H9 (cell line): ENCODE measurements around the gene CDKN3. TPM values are rescaled to one million over a fixed set of nuclear protein-coding genes. Genes with fewer than 3 reads are reported as not detected.

Experiments
- DNase-seq: peaks from one replicate; pipeline ENCODE4 v3.0.0-alpha.2; 2017
- H2AFZ ChIP-seq: one replicate; pipeline ENCODE4 v1.6.1; 2013; ENCODE audit warnings: mild to moderate bottlenecking, low read length, control low read depth, moderate library complexity
- H2AK5ac ChIP-seq: 2 replicates; pipeline ENCODE4 v1.6.1; 2013; ENCODE audit warnings: low read length, control low read depth, mixed read lengths; ENCODE audit not compliant: insufficient read length
- H2BK120ac ChIP-seq: one replicate; pipeline ENCODE4 v1.6.1; 2013; ENCODE audit warnings: low read depth, mild to moderate bottlenecking, low read length, control low read depth, inconsistent platforms; ENCODE audit not compliant: poor library complexity, severe bottlenecking
- H2BK12ac ChIP-seq: 2 replicates; pipeline ENCODE4 v1.6.1; 2013; ENCODE audit warnings: low read length, control low read depth, mixed read lengths, low read depth; ENCODE audit not compliant: insufficient read length
- H2BK15ac ChIP-seq: 2 replicates; pipeline ENCODE4 v1.6.1; 2013; ENCODE audit warnings: low read depth, low read length, control low read depth
- H2BK20ac ChIP-seq: one replicate; pipeline ENCODE4 v1.6.1; 2013; ENCODE audit warnings: low read depth, mild to moderate bottlenecking, low read length, control low read depth, inconsistent platforms; ENCODE audit not compliant: poor library complexity, severe bottlenecking
- H2BK5ac ChIP-seq: 2 replicates; pipeline ENCODE4 v1.6.1; 2013; ENCODE audit warnings: low read length, control low read depth, mixed read lengths; ENCODE audit not compliant: insufficient read length
- H3K14ac ChIP-seq: 2 replicates; pipeline ENCODE4 v1.6.1; 2013; ENCODE audit warnings: low read length, control low read depth; ENCODE audit not compliant: insufficient read depth
- H3K18ac ChIP-seq: 2 replicates; pipeline ENCODE4 v1.6.1; 2013; ENCODE audit warnings: low read depth, mild to moderate bottlenecking, mixed read lengths, low read length, control low read depth; ENCODE audit not compliant: insufficient read length
- H3K23ac ChIP-seq: 2 replicates; pipeline ENCODE4 v1.6.1; 2013; ENCODE audit warnings: low read length, control low read depth, mixed read lengths, low read depth; ENCODE audit not compliant: insufficient read length
- H3K23me2 ChIP-seq: 2 replicates; pipeline ENCODE4 v1.6.1; 2013; ENCODE audit warnings: low read depth, mild to moderate bottlenecking, mixed read lengths, low read length, control low read depth; ENCODE audit not compliant: insufficient read length, poor library complexity, severe bottlenecking
- H3K27ac ChIP-seq: 2 replicates; pipeline ENCODE4 v1.5.1; 2013; ENCODE audit warnings: low read length, control low read depth, mixed read lengths, low read depth; ENCODE audit not compliant: insufficient read length
- H3K27me3 ChIP-seq: 2 replicates; pipeline ENCODE4 v1.6.1; 2013; ENCODE audit warnings: low read length, control low read depth, inconsistent platforms; ENCODE audit not compliant: insufficient read depth
- H3K4ac ChIP-seq: 2 replicates; pipeline ENCODE4 v1.6.1; 2013; ENCODE audit warnings: low read depth, mild to moderate bottlenecking, control low read depth, inconsistent platforms, low read length, moderate library complexity
- H3K4me1 ChIP-seq: 2 replicates; pipeline ENCODE4 v1.6.1; 2013; ENCODE audit warnings: low read length, control low read depth, inconsistent platforms; ENCODE audit not compliant: insufficient read depth
- H3K4me2 ChIP-seq: 2 replicates; pipeline ENCODE4 v1.6.1; 2013; ENCODE audit warnings: low read length, control low read depth, mixed read lengths; ENCODE audit not compliant: insufficient read length, insufficient read depth
- H3K56ac ChIP-seq: 2 replicates; pipeline ENCODE4 v1.6.1; 2013; ENCODE audit warnings: low read depth, mild to moderate bottlenecking, mixed read lengths, low read length, control low read depth; ENCODE audit not compliant: insufficient read length
- H3K79me1 ChIP-seq: 2 replicates; pipeline ENCODE4 v1.6.1; 2013; ENCODE audit warnings: low read depth, mild to moderate bottlenecking, moderate library complexity, low read length, control low read depth, inconsistent platforms; ENCODE audit not compliant: insufficient read depth, poor library complexity, severe bottlenecking
- H3K79me2 ChIP-seq: 2 replicates; pipeline ENCODE4 v1.6.1; 2013; ENCODE audit warnings: low read length, control low read depth, inconsistent platforms; ENCODE audit not compliant: insufficient read depth
- H3K9ac ChIP-seq: 2 replicates; pipeline ENCODE4 v1.6.1; 2013; ENCODE audit warnings: low read length, control low read depth, mixed read lengths; ENCODE audit not compliant: insufficient read length; ENCODE audit errors: extremely low read depth
- H3K9me3 ChIP-seq: one replicate; pipeline ENCODE4 v1.6.1; 2013; ENCODE audit warnings: low read depth, low read length, inconsistent platforms; ENCODE audit not compliant: control insufficient read depth
- H3T11ph ChIP-seq: one replicate; pipeline ENCODE4 v1.6.1; 2013; ENCODE audit warnings: mild to moderate bottlenecking, low read length, control low read depth, inconsistent platforms
- H4K20me1 ChIP-seq: one replicate; pipeline ENCODE4 v1.6.1; 2013; ENCODE audit not compliant: control insufficient read depth, insufficient read length, insufficient read depth
- H4K5ac ChIP-seq: 2 replicates; pipeline ENCODE4 v1.6.1; 2013; ENCODE audit warnings: low read depth, mild to moderate bottlenecking, mixed read lengths, low read length, control low read depth; ENCODE audit not compliant: insufficient read length
- H4K8ac ChIP-seq: replicated peaks from 2 replicates; pipeline ENCODE4 v1.6.1; 2013; ENCODE audit warnings: low read length, control low read depth, mixed read lengths, low read depth; ENCODE audit not compliant: insufficient read length
- H4K91ac ChIP-seq: 2 replicates; pipeline ENCODE4 v1.6.1; 2013; ENCODE audit warnings: low read depth, mild to moderate bottlenecking, moderate library complexity, mixed read lengths, low read length, control low read depth; ENCODE audit not compliant: insufficient read length
- H3K27ac Mint-ChIP-seq, 3 experiments: 2 replicates in 2 of 3; 3 replicates in 1 of 3; pipeline ENCODE4 v1.8.0; 2020 to 2021; ENCODE audit warnings: mixed read lengths in 3 of 3, mild to moderate bottlenecking in 1 of 3, moderate library complexity in 1 of 3
- H3K27me3 Mint-ChIP-seq: 2 replicates; pipeline ENCODE4 v1.8.0; 2021; ENCODE audit warnings: low read depth, mild to moderate bottlenecking, moderate library complexity, mixed read lengths
- H3K36me3 Mint-ChIP-seq, 3 experiments: 2 replicates in 2 of 3; 3 replicates in 1 of 3; pipeline ENCODE4 v1.8.0; 2020 to 2021; ENCODE audit warnings: low read depth in 3 of 3, mixed read lengths in 3 of 3; ENCODE audit not compliant: insufficient read depth in 1 of 3
- H3K4me1 Mint-ChIP-seq, 2 experiments: 2 replicates each; pipeline ENCODE4 v1.8.0; 2020; ENCODE audit warnings: mixed read lengths in 2 of 2
- H3K4me3 Mint-ChIP-seq, 2 experiments: 2 replicates in 1 of 2; 3 replicates in 1 of 2; pipeline ENCODE4 v1.8.0; 2020 to 2021; ENCODE audit warnings: mild to moderate bottlenecking in 2 of 2, mixed read lengths in 2 of 2, moderate library complexity in 1 of 2
- H3K9me3 Mint-ChIP-seq, 2 experiments: 2 replicates in 1 of 2; 3 replicates in 1 of 2; pipeline ENCODE4 v1.8.0; 2020; ENCODE audit warnings: mild to moderate bottlenecking in 2 of 2, mixed read lengths in 2 of 2, moderate library complexity in 1 of 2
- CTCF ChIP-seq: fragments of 200-600 bp; sonication (generic); conservative IDR thresholded peaks from 3 replicates; pipeline ENCODE4 v1.8.0; 2021; ENCODE audit warnings: antibody characterized with exemption, mild to moderate bottlenecking
- total RNA-seq: library from RNA; stranded (reverse); gene quantifications from 2 replicates; pipeline ENCODE4 v1.2.1, GENCODE V29; 2021

The CDKN3 gene
- total RNA-seq, 1 experiment from 2014 or later, result 45.9 TPM

GRCh38 chr14:54467280-54467679 is 70.5 kb downstream of the CDKN3 start:
- H4K20me1 ChIP-seq, result no peaks in the 10 kb centered on the region
- peaks cover 9 to 17% (median 11%) of the 10 kb centered on the region in 3 experiments for H3K36me3 Mint-ChIP-seq
- H3K9ac ChIP-seq, result no peak overlapping the region
- H3K4me1 ChIP-seq, result no peaks in the 10 kb centered on the region
- H3K14ac ChIP-seq, result no peak overlapping the region
- no peaks in the 10 kb centered on the region for H3K79me2 ChIP-seq
- H3K4me1 Mint-ChIP-seq, result peaks cover 5 to 7% of the 10 kb centered on the region in 2 experiments
- peaks cover 12 to 19% of the 10 kb centered on the region in 2 experiments for H3K9me3 Mint-ChIP-seq
- no peak overlapping the region for H3K56ac ChIP-seq
- no peak overlapping the region for H3K23ac ChIP-seq
- no peak overlapping the region for H3K4me2 ChIP-seq
- no peaks in the 10 kb centered on the region for H3K27me3 ChIP-seq
- H3K27ac ChIP-seq, result no peak overlapping the region
- no peak overlapping the region for H2BK12ac ChIP-seq
- H3K27me3 Mint-ChIP-seq, result peaks cover 4% of the 10 kb centered on the region; the same call in 1 of the 2 replicates
- no peak overlapping the region for H3K4ac ChIP-seq
- no peak overlapping the region for H3K4me3 Mint-ChIP-seq
- no peak overlapping the region for H3K18ac ChIP-seq
- H2AFZ ChIP-seq, result no peak overlapping the region
- no peak overlapping the region for H4K8ac ChIP-seq
- H2AK5ac ChIP-seq, result no peak overlapping the region
- no peak overlapping the region for H2BK20ac ChIP-seq
- no peak overlapping the region for H3T11ph ChIP-seq
- no peak overlapping the region for H4K91ac ChIP-seq
- DNase-seq, result no peak
- H2BK15ac ChIP-seq, result no peak overlapping the region
- no peak overlapping the region for H2BK120ac ChIP-seq
- no peaks in the 10 kb centered on the region for H3K9me3 ChIP-seq
- no peak overlapping the region for H4K5ac ChIP-seq
- no peak overlapping the region for H2BK5ac ChIP-seq
- no peaks in the 10 kb centered on the region for H3K23me2 ChIP-seq
- H3K79me1 ChIP-seq, result no peaks in the 10 kb centered on the region
- no peak overlapping the region for H3K27ac Mint-ChIP-seq
- TF ChIP-seq CTCF, result no peak

Other genes starting within 250 kb of the CDKN3 start
- gene CNIH1, start 44.4 kb downstream of the CDKN3 start, total RNA-seq, result 99.3 and 108 TPM in 2 replicates
- 71.0 and 79.2 TPM in 2 replicates for gene GMFB, start 92.0 kb downstream of the CDKN3 start, total RNA-seq
- gene CGRRF1, start 112.9 kb downstream of the CDKN3 start, total RNA-seq, result 19.1 and 23.5 TPM in 2 replicates
- 9.6 and 9.9 TPM in 2 replicates for gene SAMD4A, start 170.1 kb downstream of the CDKN3 start, total RNA-seq